GM21619 (cell line): Measurements from ENCODE around the gene C22orf23.
A peak's percentile ranks its signal among the peaks of the same experiment; 100 is the strongest.

ENCODE experiments used
- ATAC-seq: cut with Tn5 transposase; IDR thresholded peaks from one replicate; pipeline ENCODE4 v1.9.1; 2021; ENCODE audit not compliant: unreplicated experiment

C22orf23 gene

GRCh38 chr22:37905534-37906363 lies 47.7 kb downstream of the C22orf23 start, which contains the start of gene MICALL1:
Gene MICALL1 (plus strand): TSS chr22:37906297. CDS start chr22:37906423, 126 bp downstream.
- peak; percentile 78 for ATAC-seq

- no peak for ATAC-seq
Observed at GRCh38 chr22:37904572-37905533, 48.5 kb downstream of the C22orf23 start.

GRCh38 chr22:37898441-37899181 lies 54.8 kb downstream of the C22orf23 start:
- ATAC-seq = no peak

DNA sequence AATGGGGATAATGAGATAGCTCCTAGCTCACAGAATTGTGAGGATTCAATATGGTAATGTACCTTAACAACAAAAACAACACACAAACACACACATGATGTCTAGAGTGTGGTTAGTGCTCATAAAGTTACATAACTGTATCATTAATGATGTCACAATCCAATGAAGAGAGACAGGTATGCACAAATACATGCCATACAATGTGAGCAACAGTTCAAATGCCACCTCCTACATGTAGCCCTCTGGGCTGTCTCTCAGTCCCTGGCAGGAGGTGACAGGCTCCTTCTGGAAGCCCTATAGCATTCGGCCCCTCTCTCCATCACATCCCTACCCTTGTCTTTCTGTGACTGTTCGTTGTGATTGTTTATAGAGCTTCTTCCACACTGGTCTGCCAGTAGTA lies 55.6 kb downstream of the C22orf23 start:
- no peak for ATAC-seq

GRCh38 chr22:37896939-37897338 lies 56.5 kb downstream of the C22orf23 start:
- no peak for ATAC-seq

GRCh38 chr22:37896181-37896592 lies 57.2 kb downstream of the C22orf23 start:
- peak; percentile 68 for ATAC-seq

GRCh38 chr22:37894939-37895670 lies 58.3 kb downstream of the C22orf23 start:
- ATAC-seq = no peak

DNA sequence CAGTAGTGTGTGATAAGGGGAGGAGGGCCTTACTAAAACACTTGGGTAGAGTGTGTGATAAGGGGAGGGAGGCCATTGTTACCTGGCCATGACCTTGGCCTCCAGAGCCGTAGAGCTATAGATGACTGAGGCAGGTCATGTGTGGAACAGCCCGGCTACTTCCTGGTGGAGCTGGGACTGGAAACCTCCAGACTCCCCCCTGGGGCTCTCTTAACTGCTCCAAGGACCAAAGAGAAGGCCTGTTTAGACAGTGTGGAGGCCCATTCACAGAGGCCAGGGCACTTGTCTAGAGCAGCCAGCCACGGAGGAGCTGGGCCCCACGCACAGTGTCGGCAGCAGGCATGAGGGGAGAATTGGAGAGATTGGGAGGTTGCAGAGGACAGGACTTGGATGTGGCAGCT lies 59.8 kb downstream of the C22orf23 start:
- no peak for ATAC-seq
